ENCODE measurements around the gene CDK5RAP3. TPM values are rescaled to one million over a fixed set of nuclear protein-coding genes. Genes with fewer than 3 reads are reported as not detected.

CDK5RAP3 gene
- total and polyA plus RNA-seq, 2 experiments from 2014 or later: 92.6 to 106 TPM

- no peaks in the 10 kb centered on the region for H4K20me1 ChIP-seq (replicated peaks; ENCODE audit: insufficient read depth)
- H2AFZ ChIP-seq: peak overlapping the region; percentile 94
- DNase-seq (ENCODE audit: low spot score): no peak
- peaks cover 54% of the 10 kb centered on the region for H3K4me1 Mint-ChIP-seq
- H3K27me3 ChIP-seq (ENCODE audit: insufficient read depth): no peaks in the 10 kb centered on the region
- H3K4me1 ChIP-seq (ENCODE audit: insufficient read depth): peaks cover 44% of the 10 kb centered on the region
- H3K27me3 Mint-ChIP-seq (ENCODE audit: insufficient read depth, low read depth, poor library complexity): peaks cover 17% of the 10 kb centered on the region
- TF ChIP-seq ETS1 (IDR thresholded peaks at IDR 0.05) (no peak), CTCF (conservative IDR thresholded peaks at IDR 0.05; ENCODE audit: low read depth in 2 of 2) (no peak), EZH2 (IDR thresholded peaks at IDR 0.05; ENCODE audit: low read depth, unreplicated experiment) (no peak), POLR2AphosphoS5 (IDR thresholded peaks at IDR 0.05; ENCODE audit: low read depth) (no peak), CREB1 (CRISPR knock-in tag; IDR thresholded peaks at IDR 0.05; ENCODE audit: low read depth) (no peak), STAT1 (IDR thresholded peaks at IDR 0.05; ENCODE audit: unreplicated experiment) (no peak), REST (IDR thresholded peaks at IDR 0.05; ENCODE audit: unreplicated experiment) (no peak), JUNB (IDR thresholded peaks at IDR 0.05; ENCODE audit: unreplicated experiment) (no peak), ZNF331 (CRISPR knock-in tag; IDR thresholded peaks at IDR 0.05; ENCODE audit: low read depth) (no peak)
- H3K27ac Mint-ChIP-seq: no peak overlapping the region
- ATAC-seq: no peak
- no peaks in the 10 kb centered on the region for H3K36me3 Mint-ChIP-seq (ENCODE audit: low read depth)
- no peaks in the 10 kb centered on the region for H3K36me3 ChIP-seq (ENCODE audit: insufficient read depth)
- no peaks in the 10 kb centered on the region; the same call in 2 of the 3 replicates for H3K9me3 Mint-ChIP-seq
- no peak overlapping the region for H3K4me3 Mint-ChIP-seq
- no peak overlapping the region for H3K27ac ChIP-seq (ENCODE audit: low read depth)
- H3K9me2 ChIP-seq (ENCODE audit: insufficient read depth): no peaks in the 10 kb centered on the region
- peak overlapping the region; percentile 73 for H3K4me2 ChIP-seq
- H3K79me2 ChIP-seq (replicated peaks; ENCODE audit: insufficient read depth): no peaks in the 10 kb centered on the region
- peaks cover 14% of the 10 kb centered on the region for H3F3A ChIP-seq (replicated peaks; ENCODE audit: low read depth)
- no peak overlapping the region for H3K4me3 ChIP-seq
These were observed 34.1 kb downstream of the CDK5RAP3 start for GRCh38 chr17:48004983-48005382.
